HL-60/S4 treated with retinoic acid at 250 ng/mL for 4 days and 3 days (cell line): ENCODE measurements around the gene RBM38.

Experiments used
- in situ Hi-C: fragments of 300-500 bp; cut with MboI; formaldehyde crosslinking; loops from 2 replicates; pipeline ENCODE4 v1.7.0; 2022; ENCODE audit warnings: low sequenced_read_pairs

Gene RBM38

GRCh38 chr20:57388953-57389694 lies 2.1 kb upstream of the RBM38 start:
- in situ Hi-C loops: loop anchor here (5.0 kb wide), 1 partner anchor 93 kb away; no protein-coding TSS in a partner anchor

- in situ Hi-C loops: loop anchor here (5.0 kb wide), 1 partner anchor 92 kb away; no protein-coding TSS in a partner anchor
Measured at GRCh38 chr20:57389695-57390603, 1.2 kb upstream of the RBM38 start.

- in situ Hi-C loops: no loop called here
Measured at GRCh38 chr20:57391439-57392301, 474 bp downstream of the RBM38 start.

GRCh38 chr20:57392512-57393271 lies 1.5 kb downstream of the RBM38 start:
- in situ Hi-C loops: no loop called here

GRCh38 chr20:57393321-57394120 lies 2.3 kb downstream of the RBM38 start:
- in situ Hi-C loops: no loop called here

- in situ Hi-C loops: no loop called here
Measured at GRCh38 chr20:57394121-57395082, 3.2 kb downstream of the RBM38 start.

- in situ Hi-C loops: no loop called here
Measured at GRCh38 chr20:57395111-57395966, 4.1 kb downstream of the RBM38 start.

GRCh38 chr20:57396212-57396983 lies 5.2 kb downstream of the RBM38 start:
- in situ Hi-C loops: no loop called here

- in situ Hi-C loops: no loop called here
Measured at GRCh38 chr20:57396984-57397692, 5.9 kb downstream of the RBM38 start.

- in situ Hi-C loops: no loop called here
Measured at GRCh38 chr20:57397693-57398108, 6.5 kb downstream of the RBM38 start.

- in situ Hi-C loops: no loop called here
Measured at GRCh38 chr20:57398231-57398821, 7.1 kb downstream of the RBM38 start.

- in situ Hi-C loops: no loop called here
Measured at GRCh38 chr20:57398901-57399535, 7.8 kb downstream of the RBM38 start.

GRCh38 chr20:57399587-57400155 lies 8.5 kb downstream of the RBM38 start:
- in situ Hi-C loops: no loop called here

GRCh38 chr20:57400231-57400701 lies 9.1 kb downstream of the RBM38 start:
- in situ Hi-C loops: no loop called here
